GM18526 (cell line): ENCODE measurements around the gene NES.

Source experiments
- POLR2A ChIP-seq: IDR thresholded peaks from 3 replicates; pipeline ENCODE4 v1.6.1; 2011; ENCODE audit not compliant: insufficient read length; ENCODE audit errors: extremely low read depth

The NES gene

GRCh38 chr1:156652131-156652991, 24.8 kb downstream of the NES start:
- TF ChIP-seq POLR2A: no peak

- TF ChIP-seq POLR2A: no peak
Observed at GRCh38 chr1:156648951-156649350, 28.3 kb downstream of the NES start.

GRCh38 chr1:156648496-156648895, 28.7 kb downstream of the NES start:
- TF ChIP-seq POLR2A: no peak

GRCh38 chr1:156647351-156647750, 29.9 kb downstream of the NES start:
- TF ChIP-seq POLR2A: no peak

- no peak for TF ChIP-seq POLR2A
Observed at GRCh38 chr1:156646738-156647211, 30.4 kb downstream of the NES start.

- no peak for TF ChIP-seq POLR2A
Observed at GRCh38 chr1:156645666-156646065, 31.5 kb downstream of the NES start.

- no peak for TF ChIP-seq POLR2A
Observed at GRCh38 chr1:156645056-156645455, 32.2 kb downstream of the NES start.

- TF ChIP-seq POLR2A: no peak
Observed at GRCh38 chr1:156644640-156645039, 32.6 kb downstream of the NES start.

- no peak for TF ChIP-seq POLR2A
Observed at GRCh38 chr1:156644146-156644545, 33.1 kb downstream of the NES start.

GRCh38 chr1:156643778-156644092, 33.5 kb downstream of the NES start:
- TF ChIP-seq POLR2A: no peak

GRCh38 chr1:156643049-156643777, 34.0 kb downstream of the NES start:
- no peak for TF ChIP-seq POLR2A

- TF ChIP-seq POLR2A: no peak
Observed at GRCh38 chr1:156642265-156643048, 34.8 kb downstream of the NES start.

- TF ChIP-seq POLR2A: no peak
Observed at GRCh38 chr1:156641761-156642264, 35.4 kb downstream of the NES start, which contains the start of gene BCAN. Gene BCAN, plus strand, starts transcription at chr1:156642117. Its CDS starts 3,938 bp downstream, at chr1:156646055.

- no peak for TF ChIP-seq POLR2A
Observed at GRCh38 chr1:156640842-156641706, 36.1 kb downstream of the NES start.
